AG10803 (cell line): ENCODE results near the gene ELL.

Experiments used
- DNase-seq: peaks from one replicate; pipeline ENCODE4 v3.0.0; 2010; ENCODE audit warnings: low read depth
- H3K4me3 ChIP-seq: 2 replicates; pipeline ENCODE4 v1.5.1; 2011; ENCODE audit warnings: mild to moderate bottlenecking, low read length, control low read depth
- TF ChIP-seq, protein P1 (sequence below): conservative IDR thresholded peaks from 2 replicates; pipeline ENCODE4 v1.5.1; 2011; ENCODE audit warnings: mild to moderate bottlenecking, low read length, control low read depth, inconsistent platforms

ELL gene

DNA sequence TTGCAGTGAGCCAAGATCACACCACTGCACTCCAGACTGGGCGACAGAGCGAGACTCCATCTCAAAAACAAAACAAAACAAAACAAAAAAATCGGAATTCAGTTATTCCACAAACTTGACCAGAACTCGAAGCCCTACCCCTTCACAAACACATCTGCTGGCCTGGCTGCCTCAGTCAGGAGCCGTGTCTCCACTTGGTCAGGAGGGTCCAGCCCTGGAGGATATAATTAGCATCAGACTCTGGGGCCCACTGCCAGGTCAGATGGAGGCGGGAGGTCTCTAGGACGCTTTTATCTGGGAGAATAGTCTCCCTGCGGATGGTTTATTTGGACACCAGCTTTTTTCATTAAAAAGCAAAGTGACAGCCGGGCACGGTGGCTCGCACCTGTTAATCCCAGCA is 8.0 kb downstream of the ELL start:
- DNase-seq = peak; percentile 46
- no peak overlapping the region for H3K4me3 ChIP-seq
- TF ChIP-seq, protein P1, sequence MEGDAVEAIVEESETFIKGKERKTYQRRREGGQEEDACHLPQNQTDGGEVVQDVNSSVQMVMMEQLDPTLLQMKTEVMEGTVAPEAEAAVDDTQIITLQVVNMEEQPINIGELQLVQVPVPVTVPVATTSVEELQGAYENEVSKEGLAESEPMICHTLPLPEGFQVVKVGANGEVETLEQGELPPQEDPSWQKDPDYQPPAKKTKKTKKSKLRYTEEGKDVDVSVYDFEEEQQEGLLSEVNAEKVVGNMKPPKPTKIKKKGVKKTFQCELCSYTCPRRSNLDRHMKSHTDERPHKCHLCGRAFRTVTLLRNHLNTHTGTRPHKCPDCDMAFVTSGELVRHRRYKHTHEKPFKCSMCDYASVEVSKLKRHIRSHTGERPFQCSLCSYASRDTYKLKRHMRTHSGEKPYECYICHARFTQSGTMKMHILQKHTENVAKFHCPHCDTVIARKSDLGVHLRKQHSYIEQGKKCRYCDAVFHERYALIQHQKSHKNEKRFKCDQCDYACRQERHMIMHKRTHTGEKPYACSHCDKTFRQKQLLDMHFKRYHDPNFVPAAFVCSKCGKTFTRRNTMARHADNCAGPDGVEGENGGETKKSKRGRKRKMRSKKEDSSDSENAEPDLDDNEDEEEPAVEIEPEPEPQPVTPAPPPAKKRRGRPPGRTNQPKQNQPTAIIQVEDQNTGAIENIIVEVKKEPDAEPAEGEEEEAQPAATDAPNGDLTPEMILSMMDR = no peak

DNA sequence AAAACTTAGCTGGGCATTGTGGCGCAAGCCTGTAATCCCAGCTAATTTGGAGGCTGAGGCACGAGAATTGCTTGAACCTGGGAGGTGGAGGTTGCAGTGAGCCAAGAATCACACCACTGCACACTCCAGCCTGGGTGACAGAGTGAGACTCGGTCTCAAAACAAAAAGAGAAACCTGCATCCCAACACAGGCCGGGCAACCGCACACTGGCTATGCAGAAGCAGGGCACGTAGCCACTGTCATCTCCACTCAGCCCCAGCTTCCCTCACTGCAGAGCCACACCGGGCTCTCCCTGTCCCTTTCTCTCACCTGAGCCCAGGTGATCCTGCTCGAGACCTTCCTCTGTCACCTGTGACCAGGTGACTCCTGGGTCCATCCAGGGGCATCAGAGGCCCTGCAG is 11.7 kb downstream of the ELL start:
- no peak overlapping the region for H3K4me3 ChIP-seq
- no peak for DNase-seq
- TF ChIP-seq, protein P1 = no peak

DNA sequence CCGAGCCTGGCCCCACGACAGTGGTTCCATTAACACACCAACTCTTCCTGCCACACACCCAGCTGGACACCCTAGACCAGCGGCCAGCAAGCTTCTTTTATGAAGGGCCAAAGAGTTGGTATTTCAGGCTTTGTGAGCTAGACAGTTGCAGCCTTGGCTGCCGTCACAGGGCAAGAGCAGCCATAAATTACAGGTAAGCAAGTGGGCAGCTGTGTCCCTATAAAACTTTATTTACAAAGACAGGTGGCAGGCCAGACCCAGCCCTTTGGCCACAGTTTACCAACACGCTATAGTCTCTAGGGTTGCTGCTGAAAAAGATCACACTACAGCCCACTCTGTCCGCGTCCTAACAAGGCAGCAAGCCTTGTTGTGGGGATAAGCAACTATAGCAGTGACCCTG is 13.3 kb downstream of the ELL start:
- TF ChIP-seq, protein P1 = no peak
- DNase-seq = no peak

DNA sequence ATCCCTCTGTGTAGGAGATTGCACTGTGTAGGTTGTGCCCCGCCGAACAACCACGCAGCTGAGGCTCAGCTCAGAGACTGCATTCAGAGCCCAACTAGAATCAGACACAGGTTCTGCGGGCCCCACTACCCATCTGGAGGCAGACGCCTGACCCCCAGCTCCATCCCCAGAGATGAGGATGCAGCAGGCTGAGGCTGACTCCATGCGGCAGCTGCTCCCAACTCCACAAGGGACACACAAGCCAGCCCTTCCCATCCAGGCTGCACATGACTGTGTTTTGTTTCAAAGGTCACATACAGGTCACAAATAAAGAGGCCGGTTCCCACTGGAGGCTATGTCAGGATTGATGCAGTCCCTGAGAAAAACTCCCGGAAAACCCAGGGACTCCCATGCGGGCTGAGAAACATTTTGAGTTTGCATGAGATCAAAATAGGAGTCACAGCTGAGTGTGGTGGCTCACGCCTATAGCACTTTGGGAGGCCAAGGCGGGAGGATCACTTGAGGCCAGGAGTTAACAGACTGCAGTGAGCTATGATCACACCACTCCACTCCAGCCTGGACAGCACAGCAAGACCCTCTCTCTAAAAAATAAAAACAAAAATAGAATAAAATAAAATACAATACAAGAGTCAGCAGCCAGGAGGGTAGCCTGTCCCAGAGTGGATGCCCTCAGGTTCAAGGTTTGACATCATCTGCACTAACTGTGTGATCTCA is 14.0 kb downstream of the ELL start:
- TF ChIP-seq, protein P1 = no peak
- H3K4me3 ChIP-seq = no peak overlapping the region
- no peak for DNase-seq

More for the DNA sequence above, 13.3 kb downstream of the ELL start:
- H3K4me3 ChIP-seq = no peak overlapping the region

DNA sequence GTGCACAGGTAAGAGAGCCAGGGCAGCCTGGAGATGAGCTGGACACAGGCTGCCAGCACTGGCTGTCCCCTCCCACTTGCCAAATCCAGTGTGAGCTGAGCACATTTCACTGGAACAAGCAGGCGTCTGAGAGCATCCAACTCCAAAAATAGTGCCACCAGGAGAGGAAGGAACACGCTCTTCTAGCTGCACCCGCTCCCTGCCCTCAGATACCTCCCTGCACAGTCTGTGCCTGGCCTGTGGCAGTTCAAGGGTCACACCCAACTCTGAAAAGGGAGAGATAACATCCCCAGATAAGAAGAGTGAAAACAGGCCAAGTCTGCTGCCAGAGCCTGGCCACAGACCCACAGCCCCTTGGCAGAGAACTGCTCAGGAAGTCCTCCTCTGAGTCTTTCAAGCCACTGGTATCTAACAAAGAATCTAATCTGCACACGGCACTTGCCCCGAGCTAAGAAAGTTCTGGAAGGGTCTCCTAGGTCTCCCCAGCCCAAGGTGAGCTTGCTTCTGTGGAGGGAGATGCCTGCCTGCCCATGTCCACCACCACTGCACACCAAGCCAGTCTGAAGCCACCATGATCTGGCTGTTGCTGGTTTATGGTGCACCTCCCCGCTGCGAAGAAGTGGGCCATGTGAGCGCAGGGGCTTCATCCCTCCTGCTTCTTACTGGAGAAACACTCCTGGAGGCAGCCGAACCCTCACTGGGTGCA is 14.7 kb downstream of the ELL start:
- TF ChIP-seq, protein P1 = no peak
- no peak overlapping the region for H3K4me3 ChIP-seq
- DNase-seq = no peak

DNA sequence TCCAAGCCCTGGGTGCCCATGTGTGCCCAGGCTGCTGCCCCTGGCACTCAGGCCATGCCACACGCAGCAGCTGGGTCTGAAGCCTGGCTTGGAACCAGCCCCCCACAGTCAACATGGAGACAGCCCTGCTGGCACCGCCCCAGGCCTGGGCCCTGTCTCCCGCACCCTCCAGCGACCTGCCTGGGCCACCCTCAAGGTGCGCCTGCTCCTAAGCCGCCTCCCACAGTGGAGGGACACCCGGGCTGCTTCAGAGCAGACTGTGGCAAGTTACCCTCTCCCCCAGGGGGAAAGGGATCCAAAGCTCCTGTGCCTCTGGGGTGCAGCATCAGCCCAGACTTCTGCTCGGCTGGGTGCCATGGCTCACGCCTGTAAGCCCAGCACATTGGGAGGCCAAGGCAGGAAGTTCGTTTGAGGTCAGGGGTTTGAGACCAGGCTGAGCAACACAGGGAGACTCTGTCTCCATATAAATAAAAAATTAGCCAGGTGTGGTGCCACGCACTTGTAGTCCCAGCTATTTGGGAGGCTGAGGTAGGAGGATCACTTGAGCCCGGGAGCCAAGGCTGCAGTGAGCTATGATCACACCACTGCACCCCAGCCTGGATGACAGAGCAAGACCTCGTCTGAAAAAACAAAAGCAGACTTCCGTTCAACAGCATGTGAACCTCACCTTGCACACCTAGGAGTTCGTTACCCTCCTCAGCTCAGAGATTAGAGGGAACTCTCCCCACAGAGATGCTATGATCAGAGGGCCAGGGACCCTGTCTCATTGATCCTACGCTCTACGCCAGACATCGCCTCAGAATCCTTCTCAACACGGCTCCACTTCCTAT is 15.6 kb downstream of the ELL start:
- no peak for DNase-seq
- H3K4me3 ChIP-seq = no peak overlapping the region
- TF ChIP-seq, protein P1 = no peak
